OCI-LY7 (cell line): ENCODE measurements around the gene APEH.

Source experiments
- CTCF ChIP-seq: fragments of 200-600 bp; sonication (generic); conservative IDR thresholded peaks from 2 replicates; pipeline ENCODE4 v1.5.1; 2014; ENCODE audit warnings: mild to moderate bottlenecking, antibody characterized with exemption, low read length, moderate library complexity, mixed read lengths
- EZH2phosphoT487 ChIP-seq: fragments of 200-600 bp; sonication (generic); IDR thresholded peaks from 2 replicates; pipeline ENCODE4 v1.6.1; 2018; ENCODE audit warnings: low read depth, borderline replicate concordance, mild to moderate bottlenecking, mixed run types, antibody characterized with exemption, low read length, moderate library complexity, mixed read lengths

- TF ChIP-seq CTCF (no peak), EZH2phosphoT487 (no peak)
Measured at GRCh38 chr3:49636883-49637609, 37.1 kb upstream of the APEH start.
